GM21717 (cell line): ENCODE results near the gene CCDC192.

Source experiments
- ATAC-seq: cut with Tn5 transposase; IDR thresholded peaks from one replicate; pipeline ENCODE4 v1.9.1; 2021; ENCODE audit warnings: mild to moderate bottlenecking, moderate library complexity; ENCODE audit not compliant: unreplicated experiment

Gene CCDC192

GRCh38 chr5:127805448-127805847 lies 102.3 kb downstream of the CCDC192 start:
- no peak for ATAC-seq

- ATAC-seq, result no peak
Observed at GRCh38 chr5:127806776-127807175, 103.6 kb downstream of the CCDC192 start.

- no peak for ATAC-seq
Observed at GRCh38 chr5:127809533-127809932, 106.3 kb downstream of the CCDC192 start.

DNA sequence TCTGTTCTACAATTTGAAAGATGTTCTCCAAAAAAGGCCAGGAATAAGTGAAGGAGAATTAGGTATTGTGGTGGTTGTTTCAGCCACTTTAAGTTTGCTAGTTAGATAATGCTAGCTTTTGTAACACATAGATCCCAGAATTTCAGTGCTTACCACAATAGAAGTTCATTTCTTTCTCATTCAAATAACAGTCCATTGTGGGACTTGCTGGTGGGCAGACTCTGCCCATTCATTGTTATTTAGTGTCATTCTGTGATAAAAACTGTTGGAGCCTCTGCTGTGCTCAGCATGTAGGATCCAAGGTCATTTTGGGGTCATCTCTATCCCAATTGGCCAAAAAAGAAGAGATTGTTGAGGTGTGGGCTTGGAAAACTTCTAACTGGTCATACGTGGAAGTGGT lies 106.8 kb downstream of the CCDC192 start:
- no peak for ATAC-seq

DNA sequence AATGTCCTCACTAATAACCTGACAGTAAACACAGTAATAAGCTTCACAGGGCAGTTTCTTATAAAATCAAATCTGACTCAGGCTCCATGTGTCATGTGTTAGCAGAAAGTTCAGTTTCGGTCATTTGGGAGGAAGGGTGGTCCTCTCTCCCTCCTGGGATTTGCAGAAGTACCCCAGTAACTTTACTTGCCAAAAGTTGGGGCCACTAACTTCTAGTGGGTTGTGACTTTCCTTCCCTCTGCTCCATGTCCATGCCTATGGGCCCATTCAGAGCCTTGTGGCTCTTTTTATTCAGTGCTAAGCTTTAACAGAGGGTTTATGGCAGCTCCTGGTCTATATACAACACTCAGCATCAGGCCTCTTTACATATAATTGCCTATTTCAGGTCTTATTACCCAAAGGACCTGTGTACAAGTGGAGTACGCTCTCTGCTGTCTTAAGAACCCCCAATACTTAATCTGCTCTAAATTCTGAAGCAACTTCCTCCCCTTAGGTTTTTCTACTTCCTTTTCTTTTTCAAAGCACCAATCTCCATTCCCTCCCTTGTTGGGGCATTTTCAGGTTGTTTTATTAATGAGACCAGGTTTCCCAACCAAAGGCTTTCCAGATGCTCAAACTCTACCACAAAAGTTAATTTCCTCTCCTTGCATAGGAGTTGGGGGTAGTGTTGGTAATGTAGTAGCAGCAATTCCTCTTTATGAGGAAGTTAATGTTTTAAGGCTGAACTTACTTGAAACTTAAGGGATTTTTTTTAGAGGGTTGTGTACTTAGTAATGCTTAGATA lies 107.7 kb downstream of the CCDC192 start:
- no peak for ATAC-seq

DNA sequence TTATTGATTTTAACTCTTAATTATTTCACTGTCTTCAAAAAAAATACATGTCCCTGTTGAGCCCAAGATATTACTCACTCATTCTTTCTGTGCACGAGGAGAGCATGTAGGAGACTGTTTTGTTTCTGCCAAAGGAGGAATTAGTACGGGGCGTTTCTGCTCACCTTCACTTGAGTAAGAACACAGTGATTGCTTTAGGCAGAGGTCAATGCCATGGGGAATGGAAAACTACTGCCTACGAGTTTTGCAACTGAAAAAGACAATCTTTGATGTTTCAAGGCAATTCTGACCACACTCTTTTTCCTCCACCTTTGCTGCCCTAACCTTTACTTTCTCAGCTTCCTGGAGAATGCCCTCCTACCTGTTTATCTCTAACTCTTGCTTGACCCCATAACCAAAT lies 109.4 kb downstream of the CCDC192 start:
- no peak for ATAC-seq

DNA sequence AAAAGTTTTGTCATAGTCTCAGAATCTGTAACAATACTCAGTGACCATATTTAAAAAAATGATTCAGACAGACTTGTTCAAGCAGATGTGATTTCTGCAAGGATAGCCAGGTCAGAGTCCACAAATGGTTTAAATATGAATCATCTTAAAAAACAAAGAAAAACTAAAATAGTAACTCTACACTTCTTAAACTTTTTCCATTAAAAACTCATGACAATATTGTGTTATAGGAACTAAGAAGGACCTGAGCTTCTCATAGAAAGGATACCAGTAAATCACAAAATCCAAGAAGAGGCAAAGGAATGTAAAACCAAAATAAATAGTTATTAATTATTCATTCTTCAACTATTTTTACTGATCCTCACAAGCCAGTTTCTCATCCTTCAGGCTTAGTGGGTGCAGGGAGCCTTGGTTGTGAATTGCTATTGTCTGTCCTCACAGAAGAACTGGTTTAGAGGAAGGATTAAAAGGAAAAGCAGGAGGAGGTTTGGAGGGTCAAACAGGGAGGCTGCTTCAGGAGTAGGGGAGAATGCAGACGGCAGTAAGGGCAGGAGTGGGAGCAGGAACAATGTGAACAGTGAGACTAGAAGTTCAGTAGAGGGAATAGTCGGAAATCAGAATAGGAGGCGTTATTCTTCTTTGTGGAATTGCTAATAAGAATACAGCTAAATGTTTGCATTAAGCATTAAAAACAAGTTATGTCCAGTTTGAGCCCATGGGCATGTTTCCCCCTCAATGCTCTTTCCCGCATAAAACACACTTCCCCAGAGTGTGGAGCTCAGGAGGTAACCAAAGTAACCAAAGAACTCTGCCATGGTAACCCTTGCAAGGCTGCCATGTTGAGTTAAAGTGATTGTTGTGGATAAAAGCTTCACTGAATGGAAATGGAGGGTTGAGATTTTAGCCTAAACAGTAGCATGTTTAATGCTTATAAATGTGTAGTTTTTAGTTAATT lies 110.7 kb downstream of the CCDC192 start:
- ATAC-seq, result no peak

DNA sequence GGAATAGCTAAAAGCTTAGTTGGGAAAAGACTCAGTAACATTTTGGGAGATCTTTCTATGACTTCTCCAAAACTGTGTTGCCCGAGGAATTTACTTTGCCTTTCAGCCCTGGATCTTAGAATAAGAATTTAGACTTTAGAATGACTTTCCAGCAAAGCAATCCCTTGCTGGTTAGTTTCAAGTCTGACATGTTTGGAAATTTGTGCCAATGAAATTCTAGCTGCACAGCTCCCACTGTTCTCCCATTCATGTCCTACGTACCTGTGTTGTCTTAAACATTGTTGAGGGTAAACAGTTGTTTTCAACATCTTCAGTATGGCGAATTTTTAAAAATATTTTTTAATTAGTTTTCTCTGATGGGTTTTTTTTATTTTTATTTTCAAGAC lies 111.4 kb downstream of the CCDC192 start:
- no peak for ATAC-seq

- peak; percentile 60 for ATAC-seq
Observed at GRCh38 chr5:127820910-127821553, 117.8 kb downstream of the CCDC192 start.

- no peak for ATAC-seq
Observed at GRCh38 chr5:127821896-127822295, 118.7 kb downstream of the CCDC192 start.

- no peak for ATAC-seq
Observed at GRCh38 chr5:127824126-127824525, 120.9 kb downstream of the CCDC192 start.

DNA sequence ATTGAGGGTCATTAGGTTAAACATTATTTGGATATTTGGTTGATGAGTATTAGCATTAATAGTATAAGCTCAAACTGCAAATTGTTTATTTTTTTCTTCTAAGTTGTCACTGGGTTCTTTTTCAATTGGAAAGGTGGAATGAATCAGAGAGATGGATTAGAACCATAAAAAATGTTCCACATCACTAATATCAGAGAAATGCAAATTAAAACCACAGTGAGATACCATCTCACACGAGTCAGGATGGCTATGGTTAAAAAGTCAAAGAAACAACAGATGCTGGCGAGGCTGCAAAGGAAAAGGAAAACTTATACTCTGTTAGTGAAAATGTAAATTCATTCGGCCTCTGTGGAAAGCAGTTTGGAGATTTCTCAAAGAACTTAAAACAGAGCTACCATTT lies 122.8 kb downstream of the CCDC192 start:
- no peak for ATAC-seq

- ATAC-seq, result no peak
Observed at GRCh38 chr5:127827451-127827850, 124.3 kb downstream of the CCDC192 start.

DNA sequence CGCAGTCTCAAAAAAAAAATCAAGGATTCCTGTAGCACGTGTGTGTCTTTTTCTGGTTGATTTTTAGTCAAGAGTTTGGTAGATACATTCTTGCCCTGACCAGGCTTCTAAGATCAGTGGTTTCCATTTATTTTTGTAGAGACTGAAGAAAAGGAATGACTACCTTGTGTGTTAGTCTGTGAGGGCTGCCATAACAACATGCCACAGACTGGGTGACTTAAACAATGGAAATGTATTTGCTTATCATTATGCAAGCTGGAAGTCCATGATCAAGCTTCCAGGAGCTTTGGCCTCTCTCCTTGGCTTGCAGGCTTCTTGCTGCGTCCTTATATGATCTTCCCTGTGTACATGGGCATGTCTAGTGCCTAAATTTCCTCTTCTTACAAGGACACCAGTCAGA lies 127.0 kb downstream of the CCDC192 start:
- ATAC-seq, result no peak

DNA sequence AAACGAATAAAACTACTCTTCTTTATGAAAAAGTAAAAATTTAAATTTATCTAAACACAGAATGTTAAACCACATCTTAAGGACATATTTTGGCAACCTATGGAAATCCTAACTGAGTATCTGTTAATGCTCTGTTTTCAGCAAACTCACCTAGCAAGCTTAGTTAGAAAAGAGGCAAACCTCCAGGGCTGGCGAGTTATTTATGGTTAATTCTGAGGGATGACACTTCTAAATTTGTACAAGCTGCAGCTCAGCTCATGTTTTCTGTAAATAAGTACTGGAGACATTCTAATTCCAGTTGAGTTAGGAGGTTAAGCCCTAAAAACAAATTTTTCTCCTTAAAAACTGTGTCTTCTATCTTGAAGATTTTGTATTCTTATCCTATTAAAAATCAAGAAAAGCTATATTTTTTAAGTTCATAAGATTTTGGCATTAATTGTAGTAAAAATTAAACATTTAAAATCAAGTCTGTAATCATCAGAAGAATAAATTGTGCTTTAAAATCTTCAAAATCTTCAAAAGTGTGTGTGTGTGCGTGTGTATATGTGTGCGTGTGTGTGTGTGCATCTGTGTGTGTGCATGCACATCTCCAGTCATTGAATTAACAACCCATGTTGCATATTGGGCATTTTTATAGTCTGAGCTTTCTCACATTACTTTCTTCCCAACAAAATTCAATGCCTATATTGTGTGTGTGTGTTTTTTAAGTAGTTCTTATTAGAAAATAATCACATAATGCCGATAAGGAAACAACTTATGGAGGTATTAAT lies 127.8 kb downstream of the CCDC192 start:
- ATAC-seq, result no peak

GRCh38 chr5:127832067-127832466 lies 128.9 kb downstream of the CCDC192 start:
- no peak for ATAC-seq

- ATAC-seq, result no peak
Observed at GRCh38 chr5:127834094-127834531, 130.9 kb downstream of the CCDC192 start.

GRCh38 chr5:127834554-127834953 lies 131.4 kb downstream of the CCDC192 start:
- ATAC-seq, result no peak

- ATAC-seq, result no peak
Observed at GRCh38 chr5:127838661-127839060, 135.5 kb downstream of the CCDC192 start.

GRCh38 chr5:127839072-127839471 lies 135.9 kb downstream of the CCDC192 start:
- no peak for ATAC-seq
